MV-4-11 (cell line): Measurements from ENCODE around the gene LTBP1.

Source experiments
- DNase-seq: peaks from one replicate; lab custom pipeline; 2025; lab: John Stamatoyannopoulos, UW

LTBP1 gene

GRCh38 chr2:33268246-33268831, 321.6 kb downstream of the LTBP1 start:
- no peak for DNase-seq

- peak; percentile 40 for DNase-seq
Observed at GRCh38 chr2:33272001-33272400, 325.2 kb downstream of the LTBP1 start.

- DNase-seq: no peak
Observed at GRCh38 chr2:33273479-33273878, 326.7 kb downstream of the LTBP1 start.

GRCh38 chr2:33274524-33274923, 327.8 kb downstream of the LTBP1 start:
- DNase-seq: no peak

- peak; percentile 64 for DNase-seq
Observed at GRCh38 chr2:33275689-33276444, 329.1 kb downstream of the LTBP1 start.

GRCh38 chr2:33277002-33277426, 330.3 kb downstream of the LTBP1 start:
- DNase-seq: no peak

GRCh38 chr2:33278245-33278943, 331.6 kb downstream of the LTBP1 start:
- DNase-seq: no peak

- DNase-seq: no peak
Observed at GRCh38 chr2:33284287-33284686, 337.5 kb downstream of the LTBP1 start.

GRCh38 chr2:33287507-33288005, 340.8 kb downstream of the LTBP1 start:
- no peak for DNase-seq

- DNase-seq: no peak
Observed at GRCh38 chr2:33288011-33288410, 341.3 kb downstream of the LTBP1 start.

- no peak for DNase-seq
Observed at GRCh38 chr2:33289961-33290360, 343.2 kb downstream of the LTBP1 start.

GRCh38 chr2:33291278-33292013, 344.7 kb downstream of the LTBP1 start:
- no peak for DNase-seq

GRCh38 chr2:33292063-33292462, 345.3 kb downstream of the LTBP1 start:
- DNase-seq: no peak

GRCh38 chr2:33292981-33293595, 346.3 kb downstream of the LTBP1 start:
- DNase-seq: no peak

- DNase-seq: no peak
Observed at GRCh38 chr2:33298233-33298632, 351.5 kb downstream of the LTBP1 start.

GRCh38 chr2:33301355-33301754, 354.6 kb downstream of the LTBP1 start:
- no peak for DNase-seq

- no peak for DNase-seq
Observed at GRCh38 chr2:33302348-33302747, 355.6 kb downstream of the LTBP1 start.

GRCh38 chr2:33304032-33304864, 357.5 kb downstream of the LTBP1 start:
- DNase-seq: no peak

- no peak for DNase-seq
Observed at GRCh38 chr2:33307659-33308270, 361.0 kb downstream of the LTBP1 start.

GRCh38 chr2:33312355-33312754, 365.6 kb downstream of the LTBP1 start:
- DNase-seq: no peak
